Nephron (organoid): ENCODE measurements around the gene HOXB4.
A peak's percentile ranks its signal among the peaks of the same experiment; 100 is the strongest.

Experiments used
- H3K27ac Mint-ChIP-seq, 3 experiments: 2 replicates each; pipeline ENCODE4 v1.8.0; 2020; ENCODE audit warnings: mixed read lengths in 3 of 3, mild to moderate bottlenecking in 2 of 3, moderate library complexity in 1 of 3
- H3K27me3 Mint-ChIP-seq: 2 replicates; pipeline ENCODE4 v1.8.0; 2021; ENCODE audit warnings: low read depth, mild to moderate bottlenecking, moderate library complexity, mixed read lengths
- H3K36me3 Mint-ChIP-seq: 2 replicates; pipeline ENCODE4 v1.8.0; 2020; ENCODE audit warnings: low read depth, mixed read lengths
- H3K4me1 Mint-ChIP-seq: 2 replicates; pipeline ENCODE4 v1.8.0; 2020; ENCODE audit warnings: mixed read lengths
- H3K4me3 Mint-ChIP-seq, 3 experiments: 2 replicates each; pipeline ENCODE4 v1.8.0; 2020; ENCODE audit warnings: mild to moderate bottlenecking in 3 of 3, mixed read lengths in 3 of 3, moderate library complexity in 2 of 3
- H3K9me3 Mint-ChIP-seq: 2 replicates; pipeline ENCODE4 v1.8.0; 2020; ENCODE audit warnings: mixed read lengths
- CTCF ChIP-seq, 3 experiments: fragments of 200-600 bp; sonication (generic); IDR thresholded peaks; one replicate each; pipeline ENCODE4 v1.5.0; 2021; ENCODE audit warnings: antibody characterized with exemption in 3 of 3; ENCODE audit not compliant: unreplicated experiment in 3 of 3

The HOXB4 gene

GRCh38 chr17:48583708-48584222, 5.6 kb upstream of the HOXB4 start:
- H3K27ac Mint-ChIP-seq, result peak overlapping the region in 1 of 3 experiments; percentile 91
- no peak for TF ChIP-seq CTCF (IDR thresholded peaks at IDR 0.05; ENCODE audit: unreplicated experiment in 3 of 3)
- peaks cover 34% of the 10 kb centered on the region for H3K36me3 Mint-ChIP-seq
- H3K4me1 Mint-ChIP-seq, result peaks cover 93% of the 10 kb centered on the region
- H3K27me3 Mint-ChIP-seq, result peaks cover 88% of the 10 kb centered on the region
- H3K9me3 Mint-ChIP-seq, result no peaks in the 10 kb centered on the region
- H3K4me3 Mint-ChIP-seq, result peak overlapping the region; percentile 84 to 98 (median 91)

GRCh38 chr17:48582750-48583069, 4.6 kb upstream of the HOXB4 start:
- Mint-ChIP-seq H3K4me3 (peak overlapping the region; percentile 84 to 98 (median 91)), H3K27me3 (peaks cover 86% of the 10 kb centered on the region), H3K36me3 (peaks cover 28% of the 10 kb centered on the region), H3K9me3 (no peaks in the 10 kb centered on the region), H3K4me1 (peaks cover 90% of the 10 kb centered on the region), H3K27ac (peak overlapping the region in 1 of 3 experiments; percentile 91)
- TF ChIP-seq CTCF (IDR thresholded peaks at IDR 0.05; ENCODE audit: unreplicated experiment in 3 of 3), result no peak

- peaks cover 69% of the 10 kb centered on the region for H3K27me3 Mint-ChIP-seq
- peaks cover 83% of the 10 kb centered on the region for H3K4me1 Mint-ChIP-seq
- peaks cover 23% of the 10 kb centered on the region for H3K36me3 Mint-ChIP-seq
- TF ChIP-seq CTCF (IDR thresholded peaks at IDR 0.05; ENCODE audit: unreplicated experiment in 3 of 3), result no peak
- H3K9me3 Mint-ChIP-seq, result no peaks in the 10 kb centered on the region
- peak overlapping the region in 1 of 3 experiments; percentile 98 for H3K27ac Mint-ChIP-seq
- H3K4me3 Mint-ChIP-seq, result peak overlapping the region; percentile 84 to 98 (median 91)
Measured at GRCh38 chr17:48579760-48580554, 1.8 kb upstream of the HOXB4 start.

GRCh38 chr17:48579471-48579759, 1.3 kb upstream of the HOXB4 start:
- no peak for TF ChIP-seq CTCF (IDR thresholded peaks at IDR 0.05; ENCODE audit: unreplicated experiment in 3 of 3)
- peaks cover 83% of the 10 kb centered on the region for H3K4me1 Mint-ChIP-seq
- peaks cover 69% of the 10 kb centered on the region for H3K27me3 Mint-ChIP-seq
- peaks cover 24% of the 10 kb centered on the region for H3K36me3 Mint-ChIP-seq
- peak overlapping the region; percentile 84 to 98 (median 91) for H3K4me3 Mint-ChIP-seq
- H3K27ac Mint-ChIP-seq, result peak overlapping the region in 1 of 3 experiments; percentile 98
- H3K9me3 Mint-ChIP-seq, result no peaks in the 10 kb centered on the region

- peak overlapping the region in 1 of 3 experiments; percentile 98 for H3K27ac Mint-ChIP-seq
- peaks cover 83% of the 10 kb centered on the region for H3K4me1 Mint-ChIP-seq
- H3K36me3 Mint-ChIP-seq, result peaks cover 28% of the 10 kb centered on the region
- H3K9me3 Mint-ChIP-seq, result no peaks in the 10 kb centered on the region
- no peak for TF ChIP-seq CTCF (IDR thresholded peaks at IDR 0.05; ENCODE audit: unreplicated experiment in 3 of 3)
- peaks cover 69% of the 10 kb centered on the region for H3K27me3 Mint-ChIP-seq
- H3K4me3 Mint-ChIP-seq, result peak overlapping the region; percentile 84 to 98 (median 91)
Measured at GRCh38 chr17:48578616-48579470, 693 bp upstream of the HOXB4 start.
